CD1c-positive myeloid dendritic cell (primary cell): ENCODE results near the gene DLX4.

Experiments
- DNase-seq: peaks from one replicate; pipeline ENCODE4 v3.0.0-alpha.2; 2016; ENCODE audit errors: extremely low spot score

DLX4 gene

DNA sequence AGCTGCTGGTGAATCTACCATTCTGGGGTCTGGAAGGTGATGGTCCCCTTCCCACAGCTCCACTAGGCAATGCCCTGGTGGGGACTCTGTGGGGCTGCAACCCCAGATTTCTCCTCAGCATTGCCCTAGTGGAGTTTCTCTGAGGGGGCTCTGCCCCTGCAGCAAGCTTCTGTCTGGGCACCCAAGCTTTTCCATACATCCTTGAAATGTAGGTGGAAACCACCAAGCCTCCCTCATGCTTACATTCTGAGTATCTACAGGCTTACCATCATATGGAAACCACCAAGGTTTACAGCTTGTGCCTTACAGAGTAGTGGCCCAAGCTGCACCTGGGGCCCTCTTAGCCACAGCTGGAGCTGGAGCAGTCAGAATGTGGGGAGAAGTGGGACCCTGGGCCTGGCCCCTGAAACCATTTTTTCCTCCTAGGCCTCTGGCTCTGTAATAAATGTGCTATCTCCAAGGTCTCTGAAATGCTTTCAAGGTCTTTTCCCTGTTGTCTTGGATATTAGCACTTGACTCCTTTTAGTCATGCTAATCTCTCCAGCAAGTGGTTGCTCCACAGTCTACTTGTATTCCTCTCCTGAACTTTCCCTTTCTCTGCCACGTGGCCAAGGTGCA is 45.6 kb downstream of the DLX4 start:
- no peak for DNase-seq

DNA sequence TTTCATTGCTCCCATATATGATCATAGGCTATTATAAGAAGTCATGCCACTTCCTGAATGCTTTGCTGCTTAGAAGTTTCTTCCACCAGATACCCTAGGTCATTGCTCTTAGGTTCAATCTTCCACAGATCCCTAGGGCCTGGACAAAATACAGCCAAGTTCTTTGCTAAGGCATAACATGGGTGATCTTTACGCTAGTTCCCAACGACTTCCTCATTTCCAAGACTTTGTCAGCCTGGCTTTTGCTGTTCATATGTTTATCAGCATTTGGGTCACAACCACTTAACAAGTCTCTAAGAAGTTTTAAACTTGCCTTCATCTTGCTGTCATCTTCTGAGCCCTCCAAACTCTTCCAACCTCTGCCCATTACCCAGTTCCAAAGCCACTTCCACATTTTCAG is 46.2 kb downstream of the DLX4 start:
- DNase-seq: no peak

DNA sequence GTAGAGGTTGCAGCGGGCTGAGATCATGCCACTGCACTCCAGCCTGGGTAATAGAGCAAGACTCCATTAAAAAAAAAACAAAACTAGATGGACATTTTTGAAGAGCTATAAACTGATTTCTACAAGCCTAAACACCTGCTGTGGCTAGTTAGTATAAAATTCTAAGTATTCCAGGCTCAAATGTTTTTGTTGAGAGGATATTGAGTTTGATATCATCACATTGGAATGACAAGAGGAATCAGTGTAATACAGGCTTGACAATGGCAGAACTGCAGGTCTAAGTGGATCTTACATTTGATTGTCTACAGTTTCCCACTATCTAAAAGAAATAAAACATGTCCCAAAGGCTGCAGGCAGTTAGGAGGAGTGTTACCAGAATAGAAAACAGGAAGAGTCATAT is 49.9 kb downstream of the DLX4 start:
- no peak for DNase-seq

DNA sequence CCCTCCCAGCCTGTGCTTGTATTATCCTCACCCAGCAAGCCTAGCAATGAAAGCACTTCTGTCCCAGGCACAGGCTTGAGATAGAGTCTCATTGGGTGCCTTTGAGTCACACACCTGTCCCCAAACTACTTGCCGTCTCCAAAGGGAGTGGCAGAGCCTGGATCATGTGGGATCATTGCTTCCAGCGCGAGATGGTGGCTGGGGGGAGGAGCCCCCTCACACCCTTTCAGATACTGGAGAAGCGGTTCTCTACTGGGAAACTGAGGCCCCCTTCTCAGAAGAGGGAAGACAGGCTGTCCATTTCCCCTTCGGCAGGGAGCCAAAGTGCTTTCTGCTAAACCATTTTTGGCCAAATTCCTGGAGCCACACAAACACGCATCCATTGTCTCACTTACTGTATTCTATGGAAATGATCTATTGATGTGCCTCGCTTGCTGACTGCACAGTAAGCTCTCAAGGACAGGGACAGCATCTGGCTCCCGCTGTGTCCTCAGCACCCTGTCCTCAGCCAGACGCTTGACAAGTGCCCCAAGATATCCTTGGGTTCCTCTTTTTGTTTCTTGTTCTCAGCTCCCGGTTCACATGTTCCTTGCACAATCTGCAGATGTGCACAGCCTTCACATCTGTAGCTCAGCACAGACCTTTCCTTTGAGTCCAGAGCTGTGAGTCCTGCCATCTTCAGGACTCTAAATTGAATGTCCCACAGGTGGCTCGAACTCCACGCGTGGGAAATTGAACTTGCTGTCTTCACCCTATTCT is 52.0 kb downstream of the DLX4 start:
- DNase-seq: peak; percentile 27

DNA sequence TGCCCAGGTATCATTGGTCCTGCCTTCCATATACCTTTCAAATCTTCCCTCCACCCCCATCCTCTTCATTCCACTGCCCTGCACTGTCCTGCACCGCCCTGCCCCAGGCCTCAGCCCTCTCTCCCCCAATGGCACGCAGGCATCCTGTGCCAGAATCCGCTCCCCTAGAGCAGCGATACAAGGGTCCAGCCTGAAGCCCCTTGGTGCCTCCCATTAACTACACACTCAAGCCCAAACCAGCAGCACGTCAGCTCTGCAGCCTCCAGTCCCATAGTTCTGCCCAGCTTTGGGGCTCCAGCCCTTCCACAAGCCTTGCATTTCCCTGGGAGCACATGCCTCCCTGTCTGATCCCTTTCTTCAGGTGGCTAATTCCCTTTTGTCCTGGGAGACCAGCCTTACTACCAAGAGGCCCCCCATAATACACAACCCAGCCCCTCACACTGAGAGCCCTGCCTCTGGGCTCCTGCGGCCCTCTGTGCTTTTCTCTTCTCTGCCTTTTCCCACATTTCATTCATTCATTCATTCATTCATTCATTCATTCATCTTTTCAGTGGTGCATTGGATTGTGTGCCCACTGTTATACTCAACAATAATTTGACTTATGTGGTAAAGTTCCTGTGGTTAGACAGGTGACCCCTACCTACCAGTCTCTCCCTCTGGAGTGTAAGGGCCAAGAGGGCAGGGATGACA is 52.8 kb downstream of the DLX4 start:
- DNase-seq: no peak

DNA sequence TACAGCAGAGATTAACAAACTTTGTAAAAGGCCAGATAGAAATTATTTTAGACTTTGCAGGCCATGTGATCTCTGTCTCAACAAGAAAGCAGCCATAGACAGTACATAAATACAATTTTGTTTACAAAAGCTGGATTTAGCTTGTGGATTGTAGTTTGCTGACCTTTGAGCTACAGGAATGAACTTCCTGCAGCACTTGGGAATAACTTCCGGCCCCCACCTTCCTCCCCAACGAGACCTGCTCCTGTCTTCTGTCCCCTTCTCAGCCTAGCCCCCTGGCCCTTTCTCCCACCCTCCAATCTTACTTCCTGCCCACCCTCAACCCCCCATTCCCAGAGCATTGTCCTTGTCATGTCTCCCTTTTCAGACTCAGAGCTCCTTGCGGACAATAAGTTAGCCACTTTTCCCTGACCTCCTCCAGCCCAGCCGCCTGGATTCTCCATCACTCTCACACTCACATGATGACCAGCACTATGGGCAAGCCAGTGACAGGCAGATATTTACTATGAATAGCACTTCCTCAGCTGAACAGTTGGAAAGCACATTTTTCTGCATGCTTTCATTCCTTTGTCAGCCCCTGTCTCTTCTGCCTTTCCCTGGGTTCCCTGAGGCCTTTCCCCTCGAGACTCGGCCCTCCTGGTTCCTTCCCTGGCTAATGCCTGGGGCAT is 53.6 kb downstream of the DLX4 start:
- no peak for DNase-seq

DNA sequence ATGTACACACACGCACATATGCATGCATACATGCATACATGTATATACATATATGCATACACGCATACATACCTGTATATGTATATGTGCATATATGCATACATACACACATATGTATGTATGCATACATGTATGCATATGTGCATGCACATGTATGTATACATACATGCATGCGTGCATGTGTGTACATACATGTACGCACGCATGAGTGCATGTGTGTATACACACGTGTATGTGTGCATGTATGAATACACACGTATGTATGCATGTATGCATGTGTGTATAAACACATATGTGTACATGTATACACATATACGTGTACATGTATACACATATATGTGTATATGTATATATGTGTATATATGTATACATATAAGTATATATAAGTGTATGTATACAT is 54.5 kb downstream of the DLX4 start:
- no peak for DNase-seq
